Panc1 (cell line): Measurements from ENCODE around the gene EPHA6. TPM values are rescaled to one million over a fixed set of nuclear protein-coding genes. Genes with fewer than 3 reads are reported as not detected.

Source experiments
- ATAC-seq: fragments of 200-7000 bp; cut with Tn5 transposase; 2 replicates; pipeline ENCODE4 v1.9.1; 2020; ENCODE audit warnings: mild to moderate bottlenecking, moderate library complexity
- BruUV-seq: library from RNA; stranded (reverse); fragments of 400-500 nt; replicated peaks from 2 replicates; lab custom pipeline; 2021; lab: Mats Ljungman, UMichigan
- CTCF ChIA-PET: fragments of 300-600 bp; sonication (Branson Sonifier 250); formaldehyde crosslinking; loops from one replicate; lab custom pipeline; 2022; ENCODE audit warnings: antibody characterized with exemption; lab: Charles Lee
- POLR2A ChIA-PET: fragments of 300-600 bp; sonication (Branson Sonifier 250); formaldehyde crosslinking; loops from one replicate; lab custom pipeline; 2022; ENCODE audit warnings: antibody characterized with exemption; lab: Charles Lee
- DNase-seq: peaks from one replicate; pipeline ENCODE4 v3.0.0-alpha.2; 2010; ENCODE audit warnings: low read depth, low spot score
- H3K27ac ChIP-seq: 2 replicates; pipeline ENCODE4 v1.5.1; 2011; ENCODE audit warnings: mild to moderate bottlenecking, low read length, inconsistent platforms
- H3K27me3 ChIP-seq: fragments of 200-500 bp; sonication (Bioruptor generic); 2 replicates; pipeline ENCODE4 v1.6.0; 2014; ENCODE audit warnings: low read length, inconsistent platforms; ENCODE audit not compliant: control insufficient read depth, insufficient read depth
- H3K36me3 ChIP-seq: fragments of 200-500 bp; sonication (Bioruptor generic); 2 replicates; pipeline ENCODE4 v1.5.1; 2014; ENCODE audit warnings: inconsistent platforms, mild to moderate bottlenecking, low read length, moderate library complexity; ENCODE audit not compliant: control insufficient read depth, insufficient read depth
- H3K4me1 ChIP-seq: 2 replicates; pipeline ENCODE4 v1.5.1; 2011; ENCODE audit warnings: inconsistent platforms, mild to moderate bottlenecking, low read length, moderate library complexity; ENCODE audit not compliant: control insufficient read depth, insufficient read depth
- H3K4me3 ChIP-seq, 2 experiments: 2 replicates each; pipeline ENCODE4 v1.5.1; 2011 to 2012; ENCODE audit warnings: low read depth in 2 of 2, low read length in 2 of 2, mild to moderate bottlenecking in 2 of 2, inconsistent platforms in 1 of 2, moderate library complexity in 1 of 2
- H3K9me3 ChIP-seq: fragments of 200-500 bp; sonication (Bioruptor generic); 2 replicates; pipeline ENCODE4 v1.5.1; 2014; ENCODE audit warnings: low read depth, mild to moderate bottlenecking, inconsistent platforms, low read length, moderate library complexity; ENCODE audit not compliant: control insufficient read depth, insufficient read depth
- CTCF ChIP-seq: fragments of 450-650 bp; IDR thresholded peaks from 2 replicates; pipeline ENCODE4 v1.5.1; 2017; ENCODE audit warnings: mild to moderate bottlenecking
- POLR2AphosphoS5 ChIP-seq: IDR thresholded peaks from 2 replicates; pipeline ENCODE4 v1.6.1; 2012; ENCODE audit warnings: mild to moderate bottlenecking, low read depth, low read length, moderate library complexity
- REST ChIP-seq, 2 experiments: IDR thresholded peaks; 2 replicates each; pipeline ENCODE4 v1.6.1; 2011 to 2012; ENCODE audit warnings: low read depth in 2 of 2, control low read depth in 1 of 2, low read length in 1 of 2, mild to moderate bottlenecking in 1 of 2, moderate library complexity in 1 of 2; ENCODE audit not compliant: insufficient read depth in 1 of 2
- SIN3A ChIP-seq: IDR thresholded peaks from 2 replicates; pipeline ENCODE4 v1.6.1; 2012; ENCODE audit warnings: low read depth, mild to moderate bottlenecking, low read length, moderate library complexity, borderline replicate concordance; ENCODE audit not compliant: insufficient read depth
- TCF7L2 ChIP-seq: IDR thresholded peaks from 2 replicates; pipeline ENCODE4 v1.6.1; 2011; ENCODE audit warnings: mild to moderate bottlenecking, low read depth, low read length, inconsistent platforms
- in situ Hi-C: cut with HindIII; loops from 2 replicates; pipeline ENCODE4 v1.10.0; 2016; ENCODE audit warnings: low sequenced_read_pairs, low pct_unique_long_range_greater_than_20kb
- intact Hi-C: fragments of 100-400 bp; cut with micrococcal nuclease; formaldehyde crosslinking; loops from one replicate; pipeline ENCODE4 v1.10.0; 2022; ENCODE audit not compliant: unreplicated experiment
- total RNA-seq: library from RNA; stranded (reverse); gene quantifications from one replicate; pipeline ENCODE4 v1.2.1, GENCODE V29; 2021; ENCODE audit not compliant: unreplicated experiment

Gene EPHA6
- total RNA-seq, 1 experiment from 2014 or later = 0.57 TPM

DNA sequence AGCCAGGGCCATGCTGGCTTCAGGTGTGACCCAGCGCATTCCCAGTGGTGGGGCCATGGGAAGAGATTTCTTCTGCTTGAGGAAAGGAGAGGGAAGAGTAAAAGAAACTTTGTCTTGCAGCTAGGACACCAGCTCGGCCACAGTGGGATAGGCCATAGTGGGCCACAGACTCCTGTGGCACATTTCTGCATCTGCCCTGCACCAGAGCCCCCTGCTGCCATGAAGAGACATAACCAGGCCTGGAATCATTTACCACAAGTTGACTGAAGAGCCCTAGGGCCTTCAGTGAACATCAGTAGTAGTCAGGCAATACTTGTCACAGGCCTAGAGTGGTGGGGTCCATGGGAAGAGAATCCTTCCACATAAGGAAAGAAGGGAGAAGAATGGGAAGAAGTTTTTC, 538.8 kb downstream of the EPHA6 start:
- no peak for ATAC-seq
- in situ Hi-C loops = no loop called here

GRCh38 chr3:97359977-97360376, 545.6 kb downstream of the EPHA6 start:
- no peak for ATAC-seq
- POLR2A ChIA-PET = no interaction called here

More for the DNA sequence above, 538.8 kb downstream of the EPHA6 start:
- H3K27ac ChIP-seq = no peak overlapping the region
- intact Hi-C loops = no loop called here
- no peaks in the 10 kb centered on the region for H3K36me3 ChIP-seq
- ChIA-PET CTCF (no interaction called here), POLR2A (no interaction called here)
- no peaks in the 10 kb centered on the region for H3K27me3 ChIP-seq
- no peaks in the 10 kb centered on the region for H3K4me1 ChIP-seq
- DNase-seq = no peak
- H3K9me3 ChIP-seq = no peaks in the 10 kb centered on the region
- TF ChIP-seq CTCF = no peak
- TF ChIP-seq TCF7L2 = no peak
- no peak for TF ChIP-seq SIN3A
- TF ChIP-seq POLR2AphosphoS5 = no peak
- TF ChIP-seq REST (IDR thresholded peaks at IDR 0.05; ENCODE audit: insufficient read depth in 1 of 2, low read depth in 2 of 2, low read length in 1 of 2) = no peak
- no peak overlapping the region for H3K4me3 ChIP-seq
- BruUV-seq = no TSS peak

More at GRCh38 chr3:97359977-97360376, 545.6 kb downstream of the EPHA6 start:
- H3K27ac ChIP-seq = no peak overlapping the region
- intact Hi-C loops (no loop called here), in situ Hi-C loops (no loop called here)
- no peaks in the 10 kb centered on the region for H3K4me1 ChIP-seq
- no peak for DNase-seq
- no peaks in the 10 kb centered on the region for H3K9me3 ChIP-seq
- CTCF ChIA-PET = no interaction called here
- TF ChIP-seq REST (IDR thresholded peaks at IDR 0.05; ENCODE audit: insufficient read depth in 1 of 2, low read depth in 2 of 2, low read length in 1 of 2) = no peak
- H3K27me3 ChIP-seq = no peaks in the 10 kb centered on the region
- H3K4me3 ChIP-seq = no peak overlapping the region
- H3K36me3 ChIP-seq = no peaks in the 10 kb centered on the region
- no TSS peak for BruUV-seq
